Right lobe of liver (tissue), 6 donors: ENCODE measurements around the gene STX1A. TPM values are rescaled to one million over a fixed set of nuclear protein-coding genes. Genes with fewer than 3 reads are reported as not detected.
A peak's percentile ranks its signal among the peaks of the same experiment; 100 is the strongest.

Experiments used
- ATAC-seq, 4 donors: fragments of 200-7000 bp; cut with Tn5 transposase; one replicate each; pipeline ENCODE4 v1.9.1; 2020; ENCODE audit warnings: mild to moderate bottlenecking in 4 of 4, moderate library complexity in 4 of 4
- DNase-seq, 3 donors: peaks; one replicate each; pipeline ENCODE4 v3.0.0-alpha.2; 2020
- H3K27ac ChIP-seq, 3 donors: fragments of 200-600 bp; one replicate each; pipeline ENCODE4 v1.8.0; 2022
- H3K27me3 ChIP-seq, 2 donors: fragments of 200-600 bp; one replicate each; pipeline ENCODE4 v1.8.0; 2022
- H3K36me3 ChIP-seq, 4 donors: fragments of 200-600 bp; sonication (generic) in 1 of 4; one replicate each; pipeline versions ENCODE4 v1.5.1 to v1.8.0; 2017 to 2022; ENCODE audit warnings: control low read depth in 1 of 4
- H3K4me1 ChIP-seq, 4 donors: fragments of 200-600 bp; sonication (generic) in 1 of 4; one replicate each; pipeline versions ENCODE4 v1.5.1 to v1.8.0; 2017 to 2022; ENCODE audit warnings: control low read depth in 1 of 4
- H3K4me3 ChIP-seq, 3 donors: fragments of 200-600 bp; one replicate each; pipeline ENCODE4 v1.8.0; 2022
- H3K9me3 ChIP-seq, 4 donors: fragments of 200-600 bp; sonication (generic) in 1 of 4; one replicate each; pipeline versions ENCODE4 v1.5.1 to v1.8.0; 2017 to 2022; ENCODE audit warnings: control low read depth in 1 of 4
- CTCF ChIP-seq, 4 donors: fragments of 200-600 bp in 3 of 4; fragments of 450-650 bp in 1 of 4; IDR thresholded peaks; one replicate each; pipeline versions ENCODE4 v1.5.1 to v1.8.0; 2016 to 2022; ENCODE audit warnings: antibody characterized with exemption in 4 of 4, mild to moderate bottlenecking in 2 of 4
- POLR2A ChIP-seq: fragments of 450-650 bp; IDR thresholded peaks from one replicate; pipeline ENCODE4 v1.6.1; 2017; ENCODE audit warnings: antibody characterized with exemption, mild to moderate bottlenecking
- WGBS: methylation state at CpG from one replicate; pipeline ENCODE4 v1.1.6; 2018; ENCODE audit warnings: low coverage, low lambda C conversion rate; ENCODE audit not compliant: insufficient coverage; ENCODE audit errors: missing lambda C conversion rate; 5-methylcytosine and 5-hydroxymethylcytosine counted together
- intact Hi-C, 2 donors: fragments of 100-400 bp; cut with DNase I; formaldehyde crosslinking; loops; one replicate each; pipeline versions ENCODE4 v1.11.2 to v1.14.1; 2022
- total RNA-seq, 6 experiments: library from RNA; depleted of rRNA in 2 of 6; stranded (reverse); fragments of >200 nt in 2 of 6; fragmentation: NEBNext Ultra II Directional in 3 of 6; extraction: Animal tissue kit (Norgen Biotek cat#: 25700) in 3 of 6; gene quantifications; one replicate each; pipeline versions ENCODE4 v1.1.0 to v1.2.4, GENCODE V29; 2016 to 2023
- donor health status: DM: no; HTN: yes; CAD: no.
- donor health status: DM: no; HTN: no; CAD: no.
- donor health status: DM: no; HTN: no; CAD: no.
- donor health status: DM: no; HTN: yes; CAD: no.
- donor health status: DM: no; HTN: yes; CAD: no.

STX1A gene
- total RNA-seq, 6 experiments from 2014 or later: 1.4 to 2.8 (median 1.9) TPM

GRCh38 chr7:73734619-73735527 lies 15.4 kb upstream of the STX1A start:
- 28% methylated on average over 3 of the region's 16 CpGs for WGBS
- H3K9me3 ChIP-seq: no peaks in the 10 kb centered on the region
- H3K36me3 ChIP-seq: no peaks in the 10 kb centered on the region
- H3K27me3 ChIP-seq: no peaks in the 10 kb centered on the region
- H3K4me3 ChIP-seq: no peak overlapping the region
- peaks cover 0 to 3% (median 1%) of the 10 kb centered on the region in 4 donors for H3K4me1 ChIP-seq
- H3K27ac ChIP-seq: peak overlapping the region in 1 of 3 donors; percentile 47
- intact Hi-C loops: loop anchor here in 1 of 2 donors (10.0 kb wide), 1 partner anchor 120 kb away; no protein-coding TSS in a partner anchor
- ATAC-seq (peak; percentile 53 to 65 (median 62)), DNase-seq (peak; percentile 74 to 80 (median 78))
- TF ChIP-seq POLR2A (no peak), CTCF (IDR thresholded peaks at IDR 0.05) (peak; percentile 85 to 89 (median 87))

- DNase-seq: no peak
- Histone ChIP-seq H3K27me3 (no peaks in the 10 kb centered on the region), H3K9me3 (no peaks in the 10 kb centered on the region), H3K4me3 (no peak overlapping the region), H3K36me3 (no peaks in the 10 kb centered on the region), H3K4me1 (no peaks in the 10 kb centered on the region), H3K27ac (no peak overlapping the region)
- WGBS: 56% methylated on average over 1 of the region's 2 CpGs
- intact Hi-C loops: loop anchor here in 1 of 2 donors (10.0 kb wide), 1 partner anchor 122 kb away; no protein-coding TSS in a partner anchor
- TF ChIP-seq POLR2A (no peak), CTCF (IDR thresholded peaks at IDR 0.05) (no peak)
- ATAC-seq: no peak
Measured at GRCh38 chr7:73732397-73732796, 12.9 kb upstream of the STX1A start.

- 8% methylated on average over 2 of the region's 3 CpGs for WGBS
- Histone ChIP-seq H3K4me1 (no peaks in the 10 kb centered on the region), H3K27me3 (no peaks in the 10 kb centered on the region), H3K9me3 (no peaks in the 10 kb centered on the region), H3K27ac (no peak overlapping the region), H3K4me3 (no peak overlapping the region), H3K36me3 (no peaks in the 10 kb centered on the region)
- intact Hi-C loops: loop anchor here in 1 of 2 donors (10.0 kb wide), 1 partner anchor 124 kb away; no protein-coding TSS in a partner anchor
- no peak for DNase-seq
- TF ChIP-seq POLR2A (no peak), CTCF (IDR thresholded peaks at IDR 0.05) (no peak)
- no peak for ATAC-seq
Measured at GRCh38 chr7:73730485-73730884, 11.0 kb upstream of the STX1A start.

GRCh38 chr7:73728551-73728950 lies 9.1 kb upstream of the STX1A start:
- no peaks in the 10 kb centered on the region for H3K4me1 ChIP-seq
- H3K27me3 ChIP-seq: no peaks in the 10 kb centered on the region
- no peak overlapping the region for H3K4me3 ChIP-seq
- TF ChIP-seq POLR2A (no peak), CTCF (IDR thresholded peaks at IDR 0.05) (no peak)
- H3K27ac ChIP-seq: no peak overlapping the region
- intact Hi-C loops: loop anchor here (5.0 to 10.0 kb wide), 3 partner anchors 54 to 121 kb away; partner anchors contain the start of gene MLXIPL (in 1 of the 2)
- H3K36me3 ChIP-seq: no peaks in the 10 kb centered on the region
- H3K9me3 ChIP-seq: no peaks in the 10 kb centered on the region
- 53% methylated on average over 5 of the region's 5 CpGs for WGBS
- no peak for DNase-seq
- no peak for ATAC-seq
